Iris pigment epithelial cell (primary cell): Measurements from ENCODE around the gene MRPL20.
"Not testable (repeated sequence)": the region's sequence is repeated elsewhere in the genome, so short reads cannot be mapped to it uniquely, and the experiment has no call there.

Source experiments
- DNase-seq: peaks from one replicate; pipeline ENCODE4 v3.0.0-alpha.2; 2011; ENCODE audit warnings: low read depth

The MRPL20 gene

GRCh38 chr1:1406821-1407635 is at the start of gene MRPL20:
TSS of gene MRPL20 (minus strand) at chr1:1407293. CDS start at chr1:1407217, 76 bp downstream.
- DNase-seq, result peak; percentile 93

GRCh38 chr1:1456683-1457255 is 49.7 kb upstream of the MRPL20 start:
- not testable (repeated sequence) for DNase-seq

- DNase-seq, result not testable (repeated sequence)
Observed at GRCh38 chr1:1455934-1456333, 48.8 kb upstream of the MRPL20 start.

DNA sequence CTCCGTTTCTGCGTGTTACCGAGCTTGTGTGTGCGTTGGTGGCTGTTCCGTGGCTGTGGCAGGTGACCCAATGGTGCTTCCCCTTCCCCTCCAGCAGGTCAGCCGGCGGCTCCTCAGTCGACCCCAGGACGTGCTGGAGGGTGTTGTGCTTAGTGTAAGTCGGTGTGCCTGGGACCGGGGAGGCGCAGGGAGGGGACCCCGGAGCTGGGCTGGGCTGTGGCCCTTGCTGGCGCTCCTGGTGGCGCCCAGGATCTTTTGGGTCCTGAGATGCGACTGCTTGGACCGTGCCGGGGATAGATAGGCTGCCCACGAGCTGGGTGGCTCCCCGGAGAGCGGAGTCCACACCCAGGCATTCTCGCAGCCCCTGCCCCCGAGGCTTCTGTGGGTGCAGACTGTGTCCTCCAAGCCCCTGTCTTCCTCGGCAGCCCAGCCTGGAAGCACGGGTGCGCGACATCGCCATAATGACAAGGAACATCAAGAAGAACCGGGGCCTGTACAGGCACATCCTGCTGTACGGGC is 48.3 kb upstream of the MRPL20 start:
- no peak for DNase-seq

DNA sequence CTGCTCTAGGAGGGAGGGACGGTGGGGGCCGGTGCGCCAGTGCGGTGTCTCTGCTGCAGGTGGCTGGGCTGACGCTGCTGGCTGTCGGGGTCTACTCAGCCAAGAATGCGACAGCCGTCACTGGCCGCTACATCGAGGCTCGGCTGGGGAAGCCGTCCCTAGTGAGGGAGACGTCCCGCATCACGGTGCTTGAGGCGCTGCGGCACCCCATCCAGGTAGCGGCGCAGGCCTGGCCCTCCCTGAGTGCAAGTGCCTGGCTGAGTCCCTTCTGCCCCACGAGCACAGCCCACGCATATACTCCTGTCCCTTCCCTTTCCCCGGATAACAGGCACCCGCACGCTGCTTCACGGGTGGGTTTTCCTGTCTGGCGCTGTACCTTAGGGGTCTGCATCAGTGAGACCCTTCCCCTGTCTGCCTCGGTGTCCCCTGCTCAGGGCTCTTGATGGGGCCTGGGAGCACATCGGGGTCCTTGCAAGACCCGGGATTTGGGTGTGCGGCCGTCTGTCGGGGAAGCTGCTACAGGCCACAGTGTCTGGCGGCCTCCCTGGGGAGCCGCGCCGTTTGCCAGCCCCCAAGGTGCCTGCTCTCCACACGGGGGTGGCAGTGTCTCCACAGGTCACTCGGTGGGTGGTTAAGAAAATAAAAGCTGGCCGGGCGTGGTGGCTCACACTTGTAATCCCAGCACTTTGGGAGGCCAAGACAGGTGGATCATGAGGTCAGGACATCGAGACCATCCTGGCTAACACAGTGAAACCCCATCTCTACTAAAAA is 47.4 kb upstream of the MRPL20 start:
- not testable (repeated sequence) for DNase-seq

- DNase-seq, result no peak
Observed at GRCh38 chr1:1452882-1453281, 45.8 kb upstream of the MRPL20 start.

GRCh38 chr1:1452365-1452739 is 45.3 kb upstream of the MRPL20 start:
- not testable (repeated sequence) for DNase-seq

- DNase-seq, result no peak
Observed at GRCh38 chr1:1451696-1452364, 44.7 kb upstream of the MRPL20 start.

GRCh38 chr1:1450616-1451015 is 43.5 kb upstream of the MRPL20 start:
- DNase-seq, result not testable (repeated sequence)

- DNase-seq, result no peak
Observed at GRCh38 chr1:1449099-1449739, 42.1 kb upstream of the MRPL20 start, which contains the start of gene ATAD3C. TSS of gene ATAD3C (plus strand) at chr1:1449689. CDS start at chr1:1450684, 995 bp downstream.

DNA sequence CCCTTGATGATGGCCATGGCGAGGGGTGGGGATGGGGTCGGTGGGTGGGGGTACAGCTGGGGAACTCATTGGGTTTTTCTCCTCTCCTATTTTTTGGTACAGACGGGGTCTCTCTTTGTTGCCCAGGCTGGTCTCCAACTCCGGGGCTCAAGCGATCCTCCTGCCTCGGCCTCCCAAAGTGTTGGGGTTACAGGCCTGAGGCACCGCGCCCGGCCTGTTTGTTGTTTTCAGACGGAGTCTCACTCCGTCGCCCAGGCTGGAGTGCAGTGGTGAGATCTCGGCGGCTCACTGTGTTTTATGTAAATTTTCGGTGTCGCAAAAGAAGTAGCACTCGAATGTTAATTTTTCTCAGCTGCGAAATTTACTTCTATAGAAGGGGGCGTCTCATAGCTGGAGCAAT is 39.5 kb upstream of the MRPL20 start:
- not testable (repeated sequence) for DNase-seq

DNA sequence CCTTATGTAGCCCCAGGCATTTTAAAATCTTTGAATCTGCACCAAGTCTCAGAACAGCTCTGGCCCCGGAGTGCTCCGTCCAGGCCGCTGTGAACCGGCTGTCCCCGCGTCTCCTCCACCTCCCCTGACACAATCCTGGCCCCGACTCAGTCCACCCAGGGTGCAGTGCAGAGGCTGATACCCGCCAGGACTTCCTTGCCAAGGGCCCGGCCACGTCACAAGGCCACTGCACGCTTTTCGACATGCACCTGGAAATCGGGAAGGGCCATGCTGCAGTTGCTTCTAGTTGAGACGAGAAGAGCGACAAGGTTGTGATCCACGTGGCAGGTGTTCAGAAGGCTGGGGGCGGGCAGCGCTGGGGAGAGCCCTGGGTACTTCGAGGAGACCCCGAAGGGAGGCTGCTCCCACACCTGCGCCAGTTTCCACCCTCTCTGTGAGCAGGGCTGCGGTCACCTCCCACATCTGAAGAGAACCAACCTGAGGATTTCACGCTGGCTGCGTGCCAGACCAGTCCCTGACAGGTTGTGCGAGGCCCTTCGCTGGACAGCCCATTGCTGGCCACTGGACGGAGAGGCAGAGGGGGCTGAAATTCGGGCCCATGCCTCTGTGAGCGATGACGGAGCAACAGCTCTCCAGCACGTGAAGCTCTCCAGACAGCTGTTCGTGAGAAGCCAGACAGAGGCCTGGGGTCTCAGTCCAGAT is 35.1 kb upstream of the MRPL20 start:
- no peak for DNase-seq

DNA sequence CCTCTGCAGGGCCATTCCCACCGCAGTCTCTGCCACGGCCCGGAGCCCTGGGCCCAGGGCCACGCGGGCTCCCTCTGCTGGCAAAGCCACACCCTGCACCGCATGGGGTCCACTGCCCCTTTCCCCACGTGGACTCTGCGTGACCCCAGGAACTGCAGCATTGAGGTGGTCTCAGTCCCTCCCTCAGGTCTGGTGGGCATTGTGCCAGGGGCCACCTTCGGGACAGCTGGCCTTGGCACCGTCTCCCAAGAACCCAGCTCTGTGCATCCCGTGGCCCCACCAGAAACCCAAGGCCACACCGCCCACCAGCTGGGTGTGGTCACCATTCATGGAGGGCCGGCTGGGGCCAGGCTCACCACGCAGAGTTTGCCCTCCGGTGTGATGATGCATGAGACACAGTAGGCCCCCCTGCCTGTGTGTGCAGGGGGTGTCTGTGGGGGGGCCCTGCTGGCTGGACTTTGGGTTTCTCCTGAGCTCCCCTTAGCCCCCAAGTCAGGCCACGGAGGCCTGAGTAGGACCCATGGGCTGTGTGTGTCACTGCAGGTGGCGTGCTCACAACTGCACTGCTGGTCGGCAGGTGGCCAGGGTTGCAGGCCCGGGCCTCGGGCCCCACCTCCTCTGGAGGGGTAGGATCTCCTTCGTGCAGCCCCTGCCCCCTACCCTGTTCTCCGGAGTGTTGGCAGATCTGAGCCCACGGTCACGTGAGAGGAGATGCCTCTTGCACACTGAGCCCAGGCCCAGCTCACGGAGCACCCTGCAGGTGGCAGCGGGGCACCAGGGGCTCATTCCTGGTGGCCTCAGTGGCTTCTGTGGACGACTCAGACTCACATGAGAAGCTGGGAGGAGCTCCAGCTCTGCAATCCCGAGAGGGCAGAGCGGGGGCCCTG is 34.2 kb upstream of the MRPL20 start:
- no peak for DNase-seq

DNA sequence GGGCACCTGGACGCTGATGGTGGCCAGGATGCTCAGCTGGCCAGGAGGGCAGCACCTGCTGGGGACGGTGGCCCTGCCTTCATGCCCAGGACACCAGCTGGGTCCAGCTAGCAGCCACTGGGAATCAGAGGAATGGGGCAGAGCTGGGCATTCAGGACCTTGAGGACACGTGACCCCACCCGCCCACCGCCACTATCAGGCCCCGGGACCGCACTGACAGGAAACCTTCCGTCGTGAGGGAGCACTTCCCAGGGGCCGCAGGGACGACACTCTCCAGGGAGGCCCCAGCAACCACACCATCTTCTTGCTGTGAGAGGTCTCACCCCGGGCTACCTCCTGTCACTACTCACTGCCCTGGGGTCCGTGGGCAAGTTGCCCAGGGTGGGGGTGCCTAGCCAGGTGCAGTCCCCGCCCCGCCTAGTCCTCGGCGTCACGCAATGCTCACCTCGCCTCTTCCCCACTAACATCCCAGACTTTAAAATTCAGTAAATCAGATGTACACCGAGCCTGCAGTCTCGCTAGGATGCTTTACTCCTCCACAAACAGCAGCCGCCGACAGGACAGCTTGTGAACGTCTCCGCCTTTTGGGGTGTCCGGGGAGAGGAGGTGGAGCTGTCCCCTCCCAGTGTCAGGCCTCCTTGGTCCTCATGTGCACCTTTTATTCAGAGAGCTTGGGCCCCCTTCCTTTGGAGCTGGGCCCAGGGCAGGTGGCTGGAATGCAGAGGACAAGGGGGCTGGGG is 33.3 kb upstream of the MRPL20 start:
- DNase-seq, result no peak

DNA sequence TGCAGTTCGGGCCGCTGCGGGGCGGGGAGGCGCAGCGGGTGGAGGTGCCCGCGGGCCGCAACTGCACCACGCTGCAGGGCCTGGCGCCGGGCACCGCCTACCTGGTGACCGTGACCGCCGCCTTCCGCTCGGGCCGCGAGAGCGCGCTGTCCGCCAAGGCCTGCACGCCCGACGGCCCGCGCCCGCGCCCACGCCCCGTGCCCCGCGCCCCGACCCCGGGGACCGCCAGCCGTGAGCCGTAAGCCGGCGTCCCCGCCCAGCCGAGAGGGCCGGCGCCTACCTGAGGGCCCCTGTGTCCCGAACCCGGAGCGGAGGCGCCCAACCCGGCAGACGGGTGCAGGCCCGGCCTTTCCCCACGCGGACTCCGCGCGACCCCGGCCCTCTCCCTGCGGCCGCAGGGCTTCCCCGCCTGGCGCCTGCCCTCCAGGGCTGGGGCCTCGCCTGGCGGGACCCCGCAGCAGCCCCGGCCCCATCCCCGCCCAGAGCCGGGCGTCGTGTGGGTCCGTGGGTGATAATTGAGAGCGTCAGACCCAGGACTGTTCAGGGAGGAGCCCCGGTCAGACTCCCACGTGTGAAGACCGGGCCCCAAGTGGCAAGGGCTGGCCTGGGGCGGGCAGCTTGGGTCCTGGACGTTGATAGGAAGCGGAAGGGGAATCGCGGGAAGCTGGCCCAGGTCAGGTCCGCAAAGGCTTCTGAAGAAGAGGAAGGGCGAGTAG is 32.6 kb upstream of the MRPL20 start:
- DNase-seq, result no peak

- no peak for DNase-seq
Observed at GRCh38 chr1:1438531-1439381, 31.7 kb upstream of the MRPL20 start.

DNA sequence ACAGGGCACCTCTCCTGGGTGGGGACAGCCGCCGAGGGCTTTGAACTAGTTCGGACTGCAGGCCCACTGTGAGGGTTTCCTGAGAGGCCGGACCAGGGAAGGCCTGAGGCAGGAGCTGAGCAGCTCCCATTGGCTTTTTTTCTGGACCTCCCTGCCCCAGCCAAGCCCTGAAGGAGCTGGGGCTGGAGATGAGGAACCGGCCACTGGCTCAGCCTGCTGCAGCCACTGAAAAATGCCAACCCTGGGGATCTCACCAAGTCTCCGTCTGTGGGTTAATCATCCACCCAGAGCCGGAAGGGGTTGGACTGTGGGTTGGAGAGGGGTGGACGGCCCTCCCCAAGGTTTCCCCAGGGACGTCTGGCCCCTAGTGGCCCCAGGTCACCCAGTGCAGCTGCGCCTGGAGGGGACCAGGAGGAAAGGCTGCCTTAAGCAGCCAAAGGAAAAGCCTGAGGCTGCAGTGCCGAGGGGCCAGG is 30.8 kb upstream of the MRPL20 start:
- no peak for DNase-seq
